ENCODE measurements around the gene P2RX6.

GRCh38 chr22:20976291-20976877 is 38.6 kb upstream of the P2RX6 start:
- TF ChIP-seq, protein P1, sequence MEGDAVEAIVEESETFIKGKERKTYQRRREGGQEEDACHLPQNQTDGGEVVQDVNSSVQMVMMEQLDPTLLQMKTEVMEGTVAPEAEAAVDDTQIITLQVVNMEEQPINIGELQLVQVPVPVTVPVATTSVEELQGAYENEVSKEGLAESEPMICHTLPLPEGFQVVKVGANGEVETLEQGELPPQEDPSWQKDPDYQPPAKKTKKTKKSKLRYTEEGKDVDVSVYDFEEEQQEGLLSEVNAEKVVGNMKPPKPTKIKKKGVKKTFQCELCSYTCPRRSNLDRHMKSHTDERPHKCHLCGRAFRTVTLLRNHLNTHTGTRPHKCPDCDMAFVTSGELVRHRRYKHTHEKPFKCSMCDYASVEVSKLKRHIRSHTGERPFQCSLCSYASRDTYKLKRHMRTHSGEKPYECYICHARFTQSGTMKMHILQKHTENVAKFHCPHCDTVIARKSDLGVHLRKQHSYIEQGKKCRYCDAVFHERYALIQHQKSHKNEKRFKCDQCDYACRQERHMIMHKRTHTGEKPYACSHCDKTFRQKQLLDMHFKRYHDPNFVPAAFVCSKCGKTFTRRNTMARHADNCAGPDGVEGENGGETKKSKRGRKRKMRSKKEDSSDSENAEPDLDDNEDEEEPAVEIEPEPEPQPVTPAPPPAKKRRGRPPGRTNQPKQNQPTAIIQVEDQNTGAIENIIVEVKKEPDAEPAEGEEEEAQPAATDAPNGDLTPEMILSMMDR (IDR thresholded peaks at IDR 0.05): no peak
- TF ChIP-seq POLR2A (IDR thresholded peaks at IDR 0.05; ENCODE audit: low read depth) (no peak), EP300 (IDR thresholded peaks at IDR 0.05) (no peak), POLR2AphosphoS5 (IDR thresholded peaks at IDR 0.05) (no peak)
